ENCODE data around the gene CLDND2. TPM values are rescaled to one million over a fixed set of nuclear protein-coding genes. Genes with fewer than 3 reads are reported as not detected.

Gene CLDND2
- total and polyA plus RNA-seq, 2 of the 8 experiments (the other 6 are each of a cell fraction or from before 2014, with no cell fraction given), result 0.21 to 0.56 TPM

- TF ChIP-seq CHD7 (IDR thresholded peaks at IDR 0.05; ENCODE audit: insufficient replicate concordance, low read length), result no peak
- no peak for TF ChIP-seq BACH1 (IDR thresholded peaks at IDR 0.05; ENCODE audit: low read length)
- TF ChIP-seq, protein P1, sequence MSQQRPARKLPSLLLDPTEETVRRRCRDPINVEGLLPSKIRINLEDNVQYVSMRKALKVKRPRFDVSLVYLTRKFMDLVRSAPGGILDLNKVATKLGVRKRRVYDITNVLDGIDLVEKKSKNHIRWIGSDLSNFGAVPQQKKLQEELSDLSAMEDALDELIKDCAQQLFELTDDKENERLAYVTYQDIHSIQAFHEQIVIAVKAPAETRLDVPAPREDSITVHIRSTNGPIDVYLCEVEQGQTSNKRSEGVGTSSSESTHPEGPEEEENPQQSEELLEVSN (IDR thresholded peaks at IDR 0.05), result no peak
- TF ChIP-seq KDM4A (IDR thresholded peaks at IDR 0.05; ENCODE audit: low read depth, low read length, severe bottlenecking), result peak; percentile 61
- no peak for TF ChIP-seq SP4 (IDR thresholded peaks at IDR 0.05; ENCODE audit: low read length)
- TF ChIP-seq NRF1 (IDR thresholded peaks at IDR 0.05; ENCODE audit: low read depth, low read length), result no peak
- peak; percentile 32 for TF ChIP-seq SAP30 (IDR thresholded peaks at IDR 0.05; ENCODE audit: insufficient read depth, insufficient replicate concordance, low read length)
- TF ChIP-seq CREB1 (IDR thresholded peaks at IDR 0.05), result no peak
- TF ChIP-seq PHF8 (conservative IDR thresholded peaks at IDR 0.05; ENCODE audit: low read depth, low read length), result no peak
- no peak for TF ChIP-seq RBBP5 (IDR thresholded peaks at IDR 0.05; ENCODE audit: borderline replicate concordance, low read depth, low read length)
- TF ChIP-seq HDAC6 (IDR thresholded peaks at IDR 0.05; ENCODE audit: low read depth, low read length), result no peak
- TF ChIP-seq CHD2 (IDR thresholded peaks at IDR 0.05; ENCODE audit: low read length), result no peak
Measured at GRCh38 chr19:51339313-51339686, 29.5 kb downstream of the CLDND2 start (continued).

Measured in H1 (cell line).